ENCODE data around the gene PPP1R3G. TPM values are rescaled to one million over a fixed set of nuclear protein-coding genes. Genes with fewer than 3 reads are reported as not detected.

The PPP1R3G gene
- total and polyA plus RNA-seq, 2 of the 13 experiments (the other 11 are each of a cell fraction or from before 2014, with no cell fraction given), result 1.2 to 1.3 TPM

DNA sequence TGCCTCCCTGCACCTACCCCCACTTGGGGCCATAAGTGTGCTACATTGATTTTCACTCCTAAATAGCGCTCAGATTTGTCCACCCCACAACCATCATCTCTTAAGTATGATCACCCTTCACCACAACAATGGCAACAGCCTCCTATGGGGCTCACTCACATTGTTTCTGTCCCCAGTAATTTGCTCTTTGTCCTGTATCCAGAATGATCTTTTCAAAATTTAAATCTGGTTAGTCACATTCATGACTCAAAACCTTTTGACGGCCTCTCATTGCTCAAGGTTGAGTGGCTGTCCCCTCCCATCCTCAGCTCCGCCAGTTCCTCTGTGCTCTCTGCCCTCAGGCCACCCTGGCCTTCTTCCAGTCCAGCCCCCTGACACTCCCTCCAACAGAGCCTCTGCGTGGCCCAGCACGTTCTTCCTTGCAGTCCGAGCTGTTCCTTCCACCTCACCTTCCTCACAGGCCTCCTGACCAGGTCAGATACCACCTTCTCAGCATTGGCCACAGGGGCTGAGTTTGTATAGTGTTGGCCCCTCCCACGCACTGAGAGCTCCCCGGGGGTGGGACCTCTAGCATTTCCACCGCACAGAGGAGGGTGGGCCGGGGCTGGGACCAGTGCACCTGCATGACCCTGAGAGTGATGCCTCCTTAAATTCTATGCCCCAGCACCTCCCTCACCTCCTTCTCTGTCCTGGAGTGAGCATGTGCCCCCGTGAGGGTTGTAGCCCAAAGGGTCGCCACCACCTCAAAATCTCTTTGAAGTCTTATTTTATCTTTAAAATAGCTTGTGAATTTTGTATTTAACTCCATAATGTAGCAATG lies 2.4 kb upstream of the PPP1R3G start (continued):
- peak; percentile 87; the same call in 1 of the 2 replicates for TF ChIP-seq KDM3A (CRISPR knock-in tag; IDR thresholded peaks at IDR 0.05; ENCODE audit: low read depth)
- no peak for TF ChIP-seq AGO2 (optimal IDR thresholded peaks at IDR 0.05; ENCODE audit: low read depth, low read length)
- TF ChIP-seq GMEB2 (CRISPR knock-in tag; IDR thresholded peaks at IDR 0.05; ENCODE audit: low read depth), result no peak
- TF ChIP-seq ZFYVE20 (CRISPR knock-in tag; IDR thresholded peaks at IDR 0.05; ENCODE audit: borderline replicate concordance, low read depth), result no peak
- TF ChIP-seq ZNF367 (CRISPR knock-in tag; IDR thresholded peaks at IDR 0.05; ENCODE audit: borderline replicate concordance), result no peak
- TF ChIP-seq ZMYM2 (CRISPR knock-in tag; IDR thresholded peaks at IDR 0.05), result peak; percentile 82; the same call in 1 of the 2 replicates
- TF ChIP-seq MTF2 (CRISPR knock-in tag; IDR thresholded peaks at IDR 0.05; ENCODE audit: borderline replicate concordance), result no peak
- TF ChIP-seq ZNF589 (CRISPR knock-in tag; conservative IDR thresholded peaks at IDR 0.05), result peak; percentile 72; the same call in 1 of the 2 replicates
- TF ChIP-seq PAXIP1 (CRISPR knock-in tag; conservative IDR thresholded peaks at IDR 0.05), result peak; percentile 87
- no peak for TF ChIP-seq SIN3B (IDR thresholded peaks at IDR 0.05; ENCODE audit: low read length)
- TF ChIP-seq ZUFSP (CRISPR knock-in tag; IDR thresholded peaks at IDR 0.05; ENCODE audit: borderline replicate concordance), result no peak
- TF ChIP-seq PHF8 (CRISPR knock-in tag; IDR thresholded peaks at IDR 0.05), result peak; percentile 54
- no peak for TF ChIP-seq ZNF101 (CRISPR knock-in tag; IDR thresholded peaks at IDR 0.05; ENCODE audit: borderline replicate concordance, low read depth)
- TF ChIP-seq ZNF276 (CRISPR knock-in tag; IDR thresholded peaks at IDR 0.05; ENCODE audit: low read depth), result peak; percentile 62; the same call in 1 of the 2 replicates
- peak; percentile 17 to 76; a peak in 2 of 4 replicates for TF ChIP-seq EP300 (IDR thresholded peaks at IDR 0.05; ENCODE audit: low read depth in 2 of 2, low read length in 2 of 2)
- no peak for TF ChIP-seq EP300 (CRISPR knock-in tag; IDR thresholded peaks at IDR 0.05; ENCODE audit: borderline replicate concordance)
- TF ChIP-seq MNT (IDR thresholded peaks at IDR 0.05), result no peak
- no peak for TF ChIP-seq ELF3 (CRISPR knock-in tag; IDR thresholded peaks at IDR 0.05)
